ENCODE measurements around the gene MYO3B. TPM values are rescaled to one million over a fixed set of nuclear protein-coding genes. Genes with fewer than 3 reads are reported as not detected.

MYO3B gene
- total RNA-seq, 1 donor from 2014 or later = not detected

DNA sequence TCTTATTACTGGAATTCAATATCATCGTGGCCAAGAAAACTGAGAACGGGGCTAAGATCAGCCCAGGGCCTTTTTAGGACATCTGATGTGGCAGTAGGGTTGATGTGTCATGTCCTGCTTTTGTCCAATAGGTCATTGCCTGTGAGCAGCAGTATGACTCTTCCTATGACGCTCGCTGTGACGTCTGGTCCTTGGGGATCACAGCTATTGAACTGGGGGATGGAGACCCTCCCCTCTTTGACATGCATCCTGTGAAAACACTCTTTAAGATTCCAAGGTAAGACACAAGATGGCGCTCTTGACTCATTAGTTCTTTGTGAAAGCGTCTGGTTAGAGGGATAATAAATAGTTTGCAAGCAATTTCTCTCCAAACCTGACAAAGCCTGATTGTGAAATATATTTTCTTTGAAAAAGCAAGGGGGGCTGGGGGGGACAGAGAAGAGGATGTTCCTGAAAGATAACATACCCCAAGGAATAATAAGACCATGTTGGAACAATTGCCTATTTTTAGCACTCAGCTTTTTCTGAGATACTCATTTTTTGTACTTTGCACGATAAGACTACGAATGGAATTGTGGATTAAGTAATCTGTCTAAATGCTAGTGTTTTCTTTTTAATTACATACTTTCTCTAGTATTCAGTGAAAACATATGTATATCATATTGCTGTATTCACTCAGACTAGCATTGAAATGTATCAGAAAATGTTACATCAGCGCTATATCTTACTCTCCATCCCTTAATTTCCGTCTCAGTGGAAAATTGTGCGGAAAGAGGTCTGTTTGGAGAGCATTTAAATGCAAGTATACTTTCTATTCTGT is 58.1 kb downstream of the MYO3B start:
- no peak for DNase-seq (ENCODE audit: low spot score)
- Mint-ChIP-seq H3K4me3 (ENCODE audit: unreplicated experiment) (no peak overlapping the region), H3K9me3 (ENCODE audit: low read depth) (no peaks in the 10 kb centered on the region), H3K4me1 (ENCODE audit: low read depth) (no peaks in the 10 kb centered on the region), H3K27me3 (ENCODE audit: low read depth) (peaks cover 29% of the 10 kb centered on the region), H3K27ac (ENCODE audit: unreplicated experiment) (no peak overlapping the region), H3K36me3 (ENCODE audit: low read depth) (no peaks in the 10 kb centered on the region)
- TF ChIP-seq, protein P1, sequence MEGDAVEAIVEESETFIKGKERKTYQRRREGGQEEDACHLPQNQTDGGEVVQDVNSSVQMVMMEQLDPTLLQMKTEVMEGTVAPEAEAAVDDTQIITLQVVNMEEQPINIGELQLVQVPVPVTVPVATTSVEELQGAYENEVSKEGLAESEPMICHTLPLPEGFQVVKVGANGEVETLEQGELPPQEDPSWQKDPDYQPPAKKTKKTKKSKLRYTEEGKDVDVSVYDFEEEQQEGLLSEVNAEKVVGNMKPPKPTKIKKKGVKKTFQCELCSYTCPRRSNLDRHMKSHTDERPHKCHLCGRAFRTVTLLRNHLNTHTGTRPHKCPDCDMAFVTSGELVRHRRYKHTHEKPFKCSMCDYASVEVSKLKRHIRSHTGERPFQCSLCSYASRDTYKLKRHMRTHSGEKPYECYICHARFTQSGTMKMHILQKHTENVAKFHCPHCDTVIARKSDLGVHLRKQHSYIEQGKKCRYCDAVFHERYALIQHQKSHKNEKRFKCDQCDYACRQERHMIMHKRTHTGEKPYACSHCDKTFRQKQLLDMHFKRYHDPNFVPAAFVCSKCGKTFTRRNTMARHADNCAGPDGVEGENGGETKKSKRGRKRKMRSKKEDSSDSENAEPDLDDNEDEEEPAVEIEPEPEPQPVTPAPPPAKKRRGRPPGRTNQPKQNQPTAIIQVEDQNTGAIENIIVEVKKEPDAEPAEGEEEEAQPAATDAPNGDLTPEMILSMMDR (IDR thresholded peaks at IDR 0.05) = peak; percentile 83

DNA sequence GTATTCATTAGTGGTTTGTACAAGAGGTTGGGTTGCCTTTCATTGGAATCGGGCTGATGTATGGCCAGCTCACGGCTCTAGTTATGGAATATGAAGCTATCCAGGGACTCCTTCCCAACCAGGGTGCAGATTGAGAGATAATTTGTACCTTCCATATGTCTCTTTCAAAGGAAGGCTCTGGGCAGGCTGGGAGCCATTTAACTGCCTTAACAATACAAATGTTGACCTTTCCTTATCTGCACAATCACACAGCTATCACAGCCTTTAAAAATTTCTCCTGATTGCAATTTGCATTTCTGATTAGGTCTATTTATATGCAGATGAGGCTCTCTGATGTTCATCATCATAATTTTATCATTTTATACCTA is 58.7 kb downstream of the MYO3B start:
- no peaks in the 10 kb centered on the region for H3K36me3 Mint-ChIP-seq (ENCODE audit: low read depth)

DNA sequence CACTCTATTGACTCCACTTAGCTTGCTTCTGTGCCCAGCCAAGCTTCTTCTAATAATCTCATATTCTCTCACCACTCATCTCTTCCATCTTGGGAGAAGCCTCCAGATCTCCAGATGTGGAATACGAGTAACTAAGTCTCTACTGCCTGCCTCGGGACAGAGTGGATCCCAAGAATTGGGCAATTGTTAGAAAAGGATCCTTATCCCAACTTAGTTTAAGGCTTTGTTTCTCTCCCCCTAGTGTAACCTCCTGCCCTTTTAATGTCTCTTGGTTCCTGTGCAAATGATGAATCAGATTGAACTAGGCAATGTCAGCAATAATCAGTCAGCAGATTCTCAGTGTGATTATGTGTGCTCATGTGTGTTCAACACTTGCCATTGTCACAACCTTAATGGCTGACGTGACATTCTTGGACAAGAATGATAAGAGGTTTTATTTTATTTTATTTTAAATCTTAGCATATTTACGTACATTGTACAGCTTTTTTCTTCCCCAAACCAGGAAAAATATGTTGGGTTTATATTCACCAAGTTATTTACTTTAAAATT is 59.7 kb downstream of the MYO3B start:
- Mint-ChIP-seq H3K4me1 (ENCODE audit: low read depth) (peaks cover 3% of the 10 kb centered on the region), H3K27me3 (ENCODE audit: low read depth) (peaks cover 31% of the 10 kb centered on the region), H3K36me3 (ENCODE audit: low read depth) (no peaks in the 10 kb centered on the region), H3K9me3 (ENCODE audit: low read depth) (no peaks in the 10 kb centered on the region), H3K27ac (ENCODE audit: unreplicated experiment) (no peak overlapping the region), H3K4me3 (ENCODE audit: unreplicated experiment) (no peak overlapping the region)
- TF ChIP-seq, protein P1 (IDR thresholded peaks at IDR 0.05) = no peak
- no peak for DNase-seq (ENCODE audit: low spot score)

More for the DNA sequence above, 58.7 kb downstream of the MYO3B start:
- Mint-ChIP-seq H3K4me1 (ENCODE audit: low read depth) (peaks cover under 1% of the 10 kb centered on the region), H3K9me3 (ENCODE audit: low read depth) (no peaks in the 10 kb centered on the region), H3K27ac (ENCODE audit: unreplicated experiment) (no peak overlapping the region), H3K4me3 (ENCODE audit: unreplicated experiment) (no peak overlapping the region), H3K27me3 (ENCODE audit: low read depth) (peaks cover 30% of the 10 kb centered on the region)
- TF ChIP-seq, protein P1 (IDR thresholded peaks at IDR 0.05) = no peak
- DNase-seq (ENCODE audit: low spot score) = no peak

DNA sequence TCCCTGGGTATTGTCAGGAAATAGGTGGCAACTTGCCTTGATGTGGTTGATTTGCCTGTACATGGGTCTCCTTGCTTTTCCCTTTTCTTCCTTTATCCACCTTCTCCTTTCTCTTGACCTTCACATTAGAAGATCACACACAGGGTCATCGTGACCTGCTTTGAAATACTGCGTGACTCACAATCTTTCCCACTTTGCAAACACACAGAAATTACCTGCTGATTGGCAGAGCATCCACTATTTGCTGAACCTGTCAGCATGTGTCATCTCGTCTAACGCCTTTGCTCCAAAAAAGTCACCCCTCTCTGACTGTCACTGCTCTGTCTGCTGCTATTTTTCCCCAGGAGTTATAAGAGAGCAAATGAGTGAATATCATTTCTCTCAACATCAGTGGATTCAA is 60.8 kb downstream of the MYO3B start:
- peaks cover 31% of the 10 kb centered on the region for H3K27me3 Mint-ChIP-seq (ENCODE audit: low read depth)
- no peak for DNase-seq (ENCODE audit: low spot score)
- H3K27ac Mint-ChIP-seq (ENCODE audit: unreplicated experiment) = no peak overlapping the region
- no peaks in the 10 kb centered on the region for H3K36me3 Mint-ChIP-seq (ENCODE audit: low read depth)
- no peak overlapping the region for H3K4me3 Mint-ChIP-seq (ENCODE audit: unreplicated experiment)
- TF ChIP-seq, protein P1 (IDR thresholded peaks at IDR 0.05) = no peak
- peaks cover 11% of the 10 kb centered on the region for H3K4me1 Mint-ChIP-seq (ENCODE audit: low read depth)
- no peaks in the 10 kb centered on the region for H3K9me3 Mint-ChIP-seq (ENCODE audit: low read depth)

DNA sequence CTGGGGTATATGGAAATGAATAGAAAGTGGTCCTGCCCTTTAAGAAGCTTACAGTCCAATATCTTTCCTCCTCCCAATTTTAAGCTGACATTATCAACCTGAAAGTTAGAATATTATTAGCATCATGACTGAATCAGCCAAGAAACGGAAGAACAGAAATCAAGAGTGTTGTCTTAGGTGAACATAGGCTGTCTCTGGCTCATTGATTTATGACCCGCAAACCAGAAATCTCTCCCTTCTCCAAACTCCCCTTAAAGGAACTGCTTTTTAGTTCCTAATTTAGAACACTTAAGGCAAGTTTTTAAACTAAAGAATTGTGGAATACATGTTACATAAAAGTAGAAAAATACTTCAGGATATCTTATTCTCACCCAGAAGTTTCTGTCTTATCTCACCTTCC is 62.7 kb downstream of the MYO3B start:
- Mint-ChIP-seq H3K27me3 (ENCODE audit: low read depth) (peaks cover 33% of the 10 kb centered on the region), H3K36me3 (ENCODE audit: low read depth) (no peaks in the 10 kb centered on the region), H3K27ac (ENCODE audit: unreplicated experiment) (no peak overlapping the region), H3K4me3 (ENCODE audit: unreplicated experiment) (no peak overlapping the region), H3K4me1 (ENCODE audit: low read depth) (peaks cover 11% of the 10 kb centered on the region), H3K9me3 (ENCODE audit: low read depth) (no peaks in the 10 kb centered on the region)
- no peak for DNase-seq (ENCODE audit: low spot score)
- TF ChIP-seq, protein P1 (IDR thresholded peaks at IDR 0.05) = no peak

Data from chondrocyte (in vitro differentiated cells).